Measurements from ENCODE around the gene GALNT2. TPM values are rescaled to one million over a fixed set of nuclear protein-coding genes. Genes with fewer than 3 reads are reported as not detected.

The GALNT2 gene
- total and polyA plus RNA-seq, 2 donors (not counting 1 experiment from before 2014, with no cell fraction given): 19.0 to 184 TPM

GRCh38 chr1:230235876-230236275, 168.8 kb downstream of the GALNT2 start:
- no peaks in the 10 kb centered on the region for H4K20me1 ChIP-seq (ENCODE audit: control insufficient read depth, insufficient read depth, low read length, poor library complexity, severe bottlenecking)
- H3K9ac ChIP-seq (ENCODE audit: low read length): no peak overlapping the region
- CTCF ChIA-PET: no interaction called here
- ATAC-seq (ENCODE audit: low read depth) (no peak), DNase-seq (no peak)
- WGBS (ENCODE audit: insufficient coverage): 96% methylated on average over 4 of the region's 7 CpGs
- POLR2A ChIA-PET: no interaction called here
- H3K27ac ChIP-seq (ENCODE audit: low read length in 2 of 2): no peak overlapping the region
- no peaks in the 10 kb centered on the region for H3K9me3 ChIP-seq (ENCODE audit: control extremely low read depth in 1 of 3, control insufficient read depth in 2 of 3, insufficient read depth in 1 of 3, low read length in 2 of 3)
- Mint-ChIP-seq H3K27ac (no peak overlapping the region), H3K27me3 (no peaks in the 10 kb centered on the region), H3K9me3 (ENCODE audit: insufficient read depth) (no peaks in the 10 kb centered on the region), H3K4me1 (peaks cover 23% of the 10 kb centered on the region), H3K4me3 (no peak overlapping the region)
- H3K4me2 ChIP-seq (replicated peaks; ENCODE audit: low read depth, low read length, poor library complexity, severe bottlenecking): no peak overlapping the region
- intact Hi-C loops (cut with micrococcal nuclease): no loop called here
- H3K27me3 ChIP-seq (replicated peaks in 1 of 4; ENCODE audit: control extremely low read depth in 1 of 4, control insufficient read depth in 3 of 4, insufficient read depth in 4 of 4, low read length in 3 of 4): no peaks in the 10 kb centered on the region
- H3K79me2 ChIP-seq (ENCODE audit: control insufficient read depth, insufficient read depth, low read length): peaks cover 6% of the 10 kb centered on the region
- H3K36me3 ChIP-seq (replicated peaks in 1 of 2; ENCODE audit: control extremely low read depth in 1 of 2, control insufficient read depth in 1 of 2, extremely low read depth in 1 of 2, insufficient read depth in 2 of 2, low read length in 1 of 2): peaks cover 0 to 19% of the 10 kb centered on the region in 2 experiments
- no peak overlapping the region for H3K4me3 ChIP-seq (ENCODE audit: control extremely low read depth in 1 of 5, extremely low read depth in 1 of 5, insufficient read depth in 1 of 5, low read depth in 2 of 5, low read length in 4 of 5)
- no peak for TF ChIP-seq EZH2 (IDR thresholded peaks at IDR 0.05; ENCODE audit: borderline replicate concordance, insufficient read depth, low read depth, low read length, poor library complexity, severe bottlenecking)
- no peak for TF ChIP-seq CTCF (IDR thresholded peaks at IDR 0.05)
- peaks cover 17 to 19% of the 10 kb centered on the region in 2 donors for H3K4me1 ChIP-seq (ENCODE audit: control insufficient read depth in 2 of 2, insufficient read depth in 2 of 2, low read length in 2 of 2)
- no peak overlapping the region for H2AFZ ChIP-seq (ENCODE audit: insufficient read depth, low read depth, low read length, poor library complexity, severe bottlenecking)

GRCh38 chr1:230236301-230237008, 169.4 kb downstream of the GALNT2 start:
- H3K27ac Mint-ChIP-seq: no peak overlapping the region
- DNase-seq (no peak), ATAC-seq (ENCODE audit: low read depth) (no peak)
- ChIA-PET CTCF (interaction anchor here (1.1 kb wide), 1 partner anchor 575 kb away, joined by 3 read pairs; no protein-coding TSS in a partner anchor), POLR2A (no interaction called here)
- H3K9ac ChIP-seq (ENCODE audit: low read length): no peak overlapping the region
- peaks cover 17% of the 10 kb centered on the region for H3K4me1 Mint-ChIP-seq
- H4K20me1 ChIP-seq (ENCODE audit: control insufficient read depth, insufficient read depth, low read length, poor library complexity, severe bottlenecking): no peaks in the 10 kb centered on the region
- H3K9me3 Mint-ChIP-seq (ENCODE audit: insufficient read depth): peaks cover 3% of the 10 kb centered on the region
- intact Hi-C loops (cut with micrococcal nuclease): no loop called here
- H3K4me3 ChIP-seq (ENCODE audit: control extremely low read depth in 1 of 5, extremely low read depth in 1 of 5, insufficient read depth in 1 of 5, low read depth in 2 of 5, low read length in 4 of 5): no peak overlapping the region
- TF ChIP-seq CTCF (IDR thresholded peaks at IDR 0.05) (no peak), EZH2 (IDR thresholded peaks at IDR 0.05; ENCODE audit: borderline replicate concordance, insufficient read depth, low read depth, low read length, poor library complexity, severe bottlenecking) (no peak)
- H3K4me2 ChIP-seq (replicated peaks; ENCODE audit: low read depth, low read length, poor library complexity, severe bottlenecking): no peak overlapping the region
- peaks cover 11 to 13% of the 10 kb centered on the region in 2 donors for H3K4me1 ChIP-seq (ENCODE audit: control insufficient read depth in 2 of 2, insufficient read depth in 2 of 2, low read length in 2 of 2)
- no peaks in the 10 kb centered on the region for H3K27me3 ChIP-seq (replicated peaks in 1 of 4; ENCODE audit: control extremely low read depth in 1 of 4, control insufficient read depth in 3 of 4, insufficient read depth in 4 of 4, low read length in 3 of 4)
- H3K9me3 ChIP-seq (ENCODE audit: control extremely low read depth in 1 of 3, control insufficient read depth in 2 of 3, insufficient read depth in 1 of 3, low read length in 2 of 3): peaks cover 0 to 3% (median 0%) of the 10 kb centered on the region in 3 donors
- H2AFZ ChIP-seq (ENCODE audit: insufficient read depth, low read depth, low read length, poor library complexity, severe bottlenecking): no peak overlapping the region
- H3K4me3 Mint-ChIP-seq: no peak overlapping the region
- no peak overlapping the region for H3K27ac ChIP-seq (ENCODE audit: low read length in 2 of 2)
- H3K79me2 ChIP-seq (ENCODE audit: control insufficient read depth, insufficient read depth, low read length): peaks cover under 1% of the 10 kb centered on the region
- 100% methylated on average over 4 of the region's 11 CpGs for WGBS (ENCODE audit: insufficient coverage)
- peaks cover 0 to 19% of the 10 kb centered on the region in 2 experiments for H3K36me3 ChIP-seq (replicated peaks in 1 of 2; ENCODE audit: control extremely low read depth in 1 of 2, control insufficient read depth in 1 of 2, extremely low read depth in 1 of 2, insufficient read depth in 2 of 2, low read length in 1 of 2)
- no peaks in the 10 kb centered on the region for H3K27me3 Mint-ChIP-seq
